T-helper 2 cell treated with Interferon-gamma antibody and Interleukin-4, amounts not matched to agents 100 ng/mL and 5 ng/mL, for 36 hours (primary cell): ENCODE data around the gene SNTG2. TPM values are rescaled to one million over a fixed set of nuclear protein-coding genes. Genes with fewer than 3 reads are reported as not detected.

Experiments used
- intact Hi-C: fragments of 100-400 bp; cut with micrococcal nuclease; formaldehyde crosslinking; loops from one replicate; pipeline ENCODE4 v1.15.1; 2023
- total RNA-seq: library from RNA; stranded (reverse); gene quantifications from 2 replicates; pipeline ENCODE4 v1.2.3, GENCODE V29; 2022

The SNTG2 gene
- total RNA-seq, 1 donor from 2014 or later: 0.57 TPM

DNA sequence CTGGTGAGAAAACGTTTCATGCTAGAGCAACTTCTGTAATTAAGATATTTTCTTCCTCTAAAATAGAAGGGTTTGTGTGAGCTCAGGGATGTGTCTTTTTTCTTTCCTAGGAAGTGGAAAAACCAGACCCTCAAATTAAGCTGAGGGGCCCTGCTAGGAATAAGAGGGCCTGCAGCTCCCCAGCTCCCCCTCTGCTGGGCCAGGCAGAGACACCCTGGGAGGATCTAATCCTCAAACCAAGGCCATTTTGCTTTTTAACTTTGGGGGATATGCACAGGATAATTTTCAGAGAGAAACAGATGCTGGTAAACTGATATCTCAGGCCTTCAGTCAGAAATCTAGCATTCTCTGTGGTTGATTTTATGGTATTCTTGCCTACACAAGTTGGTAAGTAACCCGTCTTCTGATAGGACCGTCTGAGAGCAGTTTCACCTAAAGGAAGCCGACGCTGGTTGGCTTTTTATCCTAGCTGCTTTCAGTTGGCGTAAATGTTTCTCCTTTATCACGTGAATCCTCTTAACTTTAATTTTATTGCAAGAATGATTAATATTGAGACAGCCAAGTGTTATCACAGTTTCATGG lies 34.8 kb downstream of the SNTG2 start:
- intact Hi-C loops: no loop called here

DNA sequence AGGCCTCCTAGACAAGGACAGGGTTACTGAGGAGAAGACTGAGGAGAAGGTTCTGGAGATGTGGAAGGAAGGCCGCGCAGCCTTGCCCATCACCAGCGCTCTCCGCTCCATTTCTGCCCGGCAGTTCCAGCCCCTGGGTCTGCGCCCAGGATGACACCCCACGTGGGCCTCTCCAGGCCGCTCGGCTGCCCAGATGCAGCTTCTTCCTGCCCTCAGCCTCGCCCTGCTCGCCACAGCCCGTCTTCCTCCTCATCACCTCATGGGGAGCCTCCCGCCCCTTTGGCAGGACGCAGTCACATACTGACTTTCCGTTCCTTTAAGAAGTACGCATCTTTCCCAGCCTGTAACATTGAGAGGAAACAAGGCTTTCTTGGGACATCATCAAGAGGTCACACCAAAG lies 37.1 kb downstream of the SNTG2 start:
- intact Hi-C loops: no loop called here

DNA sequence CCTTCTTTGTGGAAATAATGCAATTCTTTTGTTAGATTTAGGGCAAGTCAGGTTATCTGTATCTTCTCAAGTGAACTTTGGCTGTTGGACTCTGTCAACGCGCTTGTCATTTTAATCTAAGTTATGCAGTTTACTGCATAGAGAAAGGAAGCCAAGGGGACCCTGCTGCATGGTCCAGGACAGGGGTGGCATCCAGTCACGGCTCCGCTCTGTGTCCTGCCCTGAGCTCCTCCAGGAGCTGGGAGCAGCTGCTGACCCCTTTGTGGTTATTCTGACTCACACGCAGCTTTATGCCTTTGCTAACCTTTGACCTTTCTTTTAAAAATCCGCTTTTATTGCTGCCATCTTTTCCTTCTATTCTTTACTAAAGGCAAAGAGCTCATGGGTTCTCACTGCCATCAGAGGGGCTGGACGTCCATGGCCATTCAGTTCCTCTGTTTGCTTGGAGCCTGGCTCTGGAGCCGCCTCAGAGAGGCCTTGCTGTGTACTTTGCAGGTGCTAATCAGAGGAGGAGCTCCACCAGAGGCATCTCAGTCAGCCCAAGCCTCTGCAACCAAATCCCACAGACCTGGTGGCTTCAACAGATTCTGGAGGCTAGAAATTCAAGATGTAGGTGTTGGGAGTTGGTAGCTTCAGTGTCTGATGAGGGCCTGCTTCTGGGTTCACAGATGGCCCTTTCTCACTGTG lies 39.3 kb downstream of the SNTG2 start:
- intact Hi-C loops: no loop called here

DNA sequence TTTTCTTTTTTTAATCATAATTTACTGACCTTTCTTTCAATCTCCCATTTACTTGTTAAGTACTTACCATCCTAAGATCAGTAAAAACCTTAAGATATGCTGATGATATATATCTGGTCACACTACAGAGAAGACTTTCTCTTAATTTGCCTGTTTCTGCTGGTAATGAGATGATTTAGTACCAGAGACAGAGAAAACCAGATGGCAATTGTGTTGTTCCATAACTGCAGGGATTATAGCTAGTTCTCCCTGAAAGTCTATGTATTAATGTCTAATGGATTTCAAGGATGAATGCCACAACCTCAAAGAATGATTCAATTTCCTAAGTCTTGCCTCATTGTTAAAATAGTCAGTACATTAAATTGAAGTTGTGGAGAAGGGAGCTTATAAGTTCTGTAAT lies 40.3 kb downstream of the SNTG2 start:
- intact Hi-C loops: no loop called here

DNA sequence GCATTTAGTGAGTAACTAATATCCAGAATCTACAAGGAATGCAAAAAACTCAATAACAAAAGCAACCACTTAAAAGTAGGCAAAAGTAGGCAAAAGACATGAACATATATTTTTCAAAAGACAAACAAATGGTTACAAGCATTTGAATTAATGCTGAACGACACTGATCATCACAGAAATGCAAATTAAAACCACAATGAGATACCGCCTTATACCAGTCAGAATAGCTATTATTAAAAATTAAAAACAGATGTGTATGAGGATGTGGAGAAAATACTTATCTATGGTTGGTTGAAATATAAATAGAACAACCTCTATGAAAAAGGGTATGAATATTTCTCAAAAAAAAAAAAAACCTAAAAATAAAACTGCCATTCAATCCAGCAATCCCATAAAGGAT lies 51.7 kb downstream of the SNTG2 start:
- intact Hi-C loops: no loop called here

DNA sequence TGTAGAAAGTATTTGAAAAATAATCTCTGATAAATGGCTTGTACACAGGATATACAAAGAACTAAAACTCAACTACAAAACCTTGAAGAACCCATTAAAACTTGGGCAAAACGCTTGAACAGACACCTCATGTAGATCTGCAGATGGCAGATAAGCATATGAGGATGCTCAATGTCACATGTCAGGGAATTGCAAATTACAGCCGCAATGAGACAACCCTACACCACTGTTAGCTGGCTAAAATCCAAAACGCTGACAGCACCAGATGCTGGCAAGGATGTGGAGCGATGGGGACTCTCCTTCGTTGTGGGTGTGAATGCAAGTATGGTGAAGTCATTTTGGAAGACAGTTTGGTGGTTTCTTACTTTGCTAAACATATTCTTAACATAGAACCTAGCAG lies 53.7 kb downstream of the SNTG2 start:
- intact Hi-C loops: no loop called here

DNA sequence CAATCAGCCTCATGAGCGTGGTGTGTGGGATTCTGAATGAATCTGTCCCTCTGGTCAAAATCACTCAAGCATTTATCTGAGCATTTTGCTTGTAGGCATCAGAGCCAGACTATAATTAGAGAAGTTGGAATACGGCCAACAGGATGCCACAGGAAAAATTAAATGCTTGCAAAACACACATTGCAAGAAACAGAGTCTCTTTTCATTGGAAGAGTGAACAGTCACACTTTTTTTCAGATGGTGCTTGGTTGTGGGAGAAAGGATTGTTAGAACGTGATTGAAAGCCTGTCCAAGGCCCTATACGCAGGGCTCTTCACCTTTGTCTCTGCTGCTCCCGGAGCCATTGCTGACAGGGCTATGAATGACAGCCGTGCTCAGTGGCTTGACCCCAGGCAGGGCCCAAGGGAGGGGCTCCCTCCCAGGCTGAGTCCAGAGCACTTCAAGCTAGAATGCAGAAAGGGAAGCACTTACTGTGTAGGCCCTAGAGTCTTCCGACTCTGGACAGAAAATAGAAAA lies 59.8 kb downstream of the SNTG2 start:
- intact Hi-C loops: no loop called here

DNA sequence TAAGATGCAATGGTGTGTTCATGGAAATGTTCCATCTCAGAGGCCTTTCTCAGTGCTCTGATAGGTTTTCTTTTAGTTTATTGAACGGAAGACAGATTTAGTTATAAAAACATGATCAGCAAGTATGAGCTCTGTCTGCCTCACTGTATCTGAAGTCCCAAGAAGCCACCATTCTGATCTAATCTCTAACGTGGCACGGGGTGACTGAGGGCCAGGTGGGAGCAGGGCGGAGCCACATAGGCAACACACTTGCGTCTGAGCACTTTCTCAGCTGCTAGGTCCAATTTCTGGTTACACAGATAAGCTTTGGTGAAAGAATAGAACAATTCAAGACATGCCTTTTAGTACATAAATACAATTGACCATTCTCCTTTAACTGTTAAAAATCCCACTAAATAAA lies 60.4 kb downstream of the SNTG2 start:
- intact Hi-C loops: no loop called here

DNA sequence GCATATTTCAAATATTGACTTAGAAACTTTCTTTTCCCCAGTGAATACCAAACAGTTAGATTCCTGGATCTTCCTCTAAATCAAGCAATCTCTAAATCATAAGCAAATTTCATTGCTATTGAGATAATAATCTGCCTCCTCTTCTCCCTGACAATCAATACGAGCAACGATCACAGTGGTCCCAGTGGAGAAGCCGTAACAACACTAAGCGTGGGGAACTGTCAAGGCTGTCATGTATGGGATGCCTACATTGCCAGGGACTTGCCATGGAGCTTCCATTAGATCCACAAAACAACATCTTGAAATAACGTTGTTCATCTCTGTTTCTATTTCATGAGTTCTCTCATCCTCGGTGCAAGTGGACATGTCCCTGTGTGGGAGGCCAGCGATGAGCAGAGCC lies 61.3 kb downstream of the SNTG2 start:
- intact Hi-C loops: no loop called here

DNA sequence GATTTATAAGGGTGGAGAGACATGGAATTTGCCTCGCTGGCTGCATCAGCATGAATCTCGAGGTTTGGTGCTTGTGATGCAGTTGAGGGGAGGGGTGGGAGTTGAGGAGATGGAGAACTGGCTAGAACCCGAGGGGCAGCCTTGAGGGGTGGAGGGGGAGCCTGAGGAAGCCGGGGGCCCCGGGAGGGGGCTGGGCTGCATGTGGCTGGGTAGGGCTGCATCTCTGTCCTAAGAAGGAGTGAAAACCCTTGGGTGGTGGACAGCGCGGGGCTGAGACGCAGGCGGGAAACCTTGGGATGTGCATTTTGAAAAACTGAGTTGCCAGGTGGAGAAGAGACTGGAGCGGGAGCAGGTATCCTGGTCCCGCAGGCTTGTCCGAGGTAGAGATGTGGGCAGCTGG lies 64.2 kb downstream of the SNTG2 start:
- intact Hi-C loops: no loop called here

DNA sequence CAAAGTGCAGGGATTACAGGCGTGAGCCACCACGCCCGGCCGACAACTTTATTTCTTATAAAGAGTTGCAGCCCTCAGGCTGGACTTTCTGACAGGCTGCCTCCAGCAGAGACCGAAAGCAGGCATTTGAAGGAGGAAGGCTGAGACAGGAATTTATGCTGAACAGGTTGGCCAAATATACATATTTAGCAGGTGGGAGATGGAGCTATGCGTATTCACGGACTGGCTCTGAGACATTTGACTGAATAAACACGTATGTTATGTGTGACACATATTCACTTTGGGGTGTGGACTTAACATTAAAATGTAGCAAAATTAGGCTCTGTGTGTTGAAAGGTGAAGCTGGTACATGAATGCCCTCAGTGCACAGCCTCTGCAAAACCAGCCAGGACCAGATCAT lies 65.9 kb downstream of the SNTG2 start:
- intact Hi-C loops: no loop called here

DNA sequence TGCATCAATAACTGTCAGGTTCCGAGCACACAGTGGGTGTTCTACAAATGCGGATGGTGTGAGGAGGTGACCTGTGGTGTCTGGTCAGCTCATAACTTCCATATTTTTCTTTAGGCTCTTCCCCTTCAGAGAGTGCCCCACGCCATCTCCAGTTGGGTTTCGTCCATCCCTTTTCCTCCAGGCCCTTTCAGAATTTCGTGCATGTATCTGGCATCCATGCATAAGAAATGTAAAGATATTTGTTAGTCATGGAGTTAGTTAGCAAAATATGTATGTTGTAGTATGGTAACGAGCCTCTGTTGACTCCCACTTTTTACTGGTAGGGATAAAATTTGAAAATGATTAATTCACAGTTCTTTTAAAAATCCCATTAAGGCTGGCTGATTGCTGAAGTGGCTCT lies 67.2 kb downstream of the SNTG2 start:
- intact Hi-C loops: no loop called here

DNA sequence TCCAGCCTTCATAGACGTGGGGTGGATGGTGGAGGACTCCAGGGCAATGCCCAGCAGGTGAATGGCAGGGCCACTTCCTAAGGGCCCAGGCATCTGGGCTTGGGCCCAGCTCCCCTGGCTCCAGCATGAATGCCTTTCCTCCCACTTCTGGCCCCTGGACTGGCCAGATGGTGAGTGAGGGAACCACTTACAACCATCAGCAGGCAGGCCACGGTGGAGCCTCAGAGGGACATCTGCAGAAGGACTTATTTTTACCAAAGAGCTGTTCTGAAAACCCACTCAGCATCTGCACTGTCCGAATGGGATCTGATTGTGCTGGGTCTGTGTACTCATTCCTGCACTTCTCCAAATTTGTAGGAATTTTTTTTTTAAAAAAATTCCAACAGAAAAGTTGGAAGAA lies 69.6 kb downstream of the SNTG2 start:
- intact Hi-C loops: no loop called here

DNA sequence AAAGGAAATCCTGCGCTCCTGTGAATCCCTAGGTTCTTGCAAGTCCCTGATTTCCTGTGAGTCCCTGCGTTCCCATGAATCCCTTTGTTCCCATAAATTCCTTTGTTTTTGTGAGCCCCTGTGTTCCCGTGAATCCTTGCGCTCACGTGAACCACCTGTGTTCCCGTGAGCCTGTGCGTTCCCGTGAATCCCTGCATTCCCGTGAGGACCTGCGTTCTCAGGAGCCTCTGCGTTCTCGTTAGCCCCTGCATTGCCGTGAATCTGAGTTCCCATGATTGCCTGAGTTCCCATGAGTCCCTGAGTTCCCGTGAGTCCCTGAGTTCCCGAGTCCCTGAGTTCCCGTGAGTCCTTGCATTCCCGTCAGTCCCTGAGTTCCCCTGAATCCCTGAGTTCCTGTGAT lies 71.5 kb downstream of the SNTG2 start:
- intact Hi-C loops: no loop called here

DNA sequence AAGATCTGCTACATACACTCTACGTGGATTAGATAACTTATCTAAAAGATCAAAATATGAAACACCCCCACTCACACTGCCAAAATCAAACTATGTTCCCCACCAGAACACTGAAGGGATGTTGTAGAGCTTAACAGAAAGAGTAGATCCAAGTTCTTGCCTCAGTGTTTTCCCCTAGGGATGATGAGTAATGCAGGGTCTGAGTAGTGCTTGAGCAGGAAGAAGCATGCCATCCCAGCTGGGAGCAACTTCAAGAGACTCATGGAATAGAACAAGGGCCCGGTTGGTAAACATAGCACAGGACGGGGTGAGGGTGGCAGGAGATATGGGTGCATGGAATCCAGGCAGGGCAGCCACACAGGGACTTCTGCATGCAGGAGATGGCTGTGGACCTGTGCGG lies 74.3 kb downstream of the SNTG2 start:
- intact Hi-C loops: no loop called here

DNA sequence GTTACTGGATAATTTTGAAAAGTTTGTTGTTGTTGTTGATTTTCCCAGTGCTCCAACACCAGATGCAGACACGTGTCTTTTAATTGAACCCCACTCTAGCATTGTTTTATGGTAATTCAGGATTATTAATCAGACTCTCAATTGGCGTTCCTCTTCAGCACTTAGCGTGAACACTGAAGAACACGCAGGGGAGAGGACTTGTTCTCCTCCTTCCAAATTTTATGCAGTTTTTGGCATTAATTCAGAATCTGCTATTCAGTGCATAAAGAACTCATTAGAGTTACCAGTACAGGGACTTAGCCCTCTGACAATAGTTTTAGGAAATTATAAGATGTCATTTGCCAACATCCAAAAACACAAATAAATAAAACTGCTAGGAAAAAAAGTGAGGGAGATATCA lies 75.5 kb downstream of the SNTG2 start:
- intact Hi-C loops: no loop called here

DNA sequence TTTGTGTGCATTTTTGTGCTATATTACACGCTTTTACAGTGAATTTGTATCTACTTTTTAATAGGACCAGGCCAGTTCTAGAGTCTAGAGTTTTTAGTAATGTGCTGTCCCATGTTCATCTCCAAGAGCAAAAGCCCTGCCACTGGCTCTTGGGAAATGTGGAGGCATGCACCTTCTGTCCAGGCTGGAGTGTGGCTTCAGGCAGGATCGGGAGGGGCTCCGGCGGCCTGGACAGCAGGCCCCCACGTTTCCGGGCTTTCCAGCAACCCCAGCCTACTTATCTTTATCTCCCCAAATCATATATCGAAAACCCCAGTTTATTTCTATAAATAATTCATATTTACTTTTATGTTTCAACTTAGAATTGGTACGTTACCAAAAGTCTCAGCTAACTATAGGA lies 78.2 kb downstream of the SNTG2 start:
- intact Hi-C loops: no loop called here

DNA sequence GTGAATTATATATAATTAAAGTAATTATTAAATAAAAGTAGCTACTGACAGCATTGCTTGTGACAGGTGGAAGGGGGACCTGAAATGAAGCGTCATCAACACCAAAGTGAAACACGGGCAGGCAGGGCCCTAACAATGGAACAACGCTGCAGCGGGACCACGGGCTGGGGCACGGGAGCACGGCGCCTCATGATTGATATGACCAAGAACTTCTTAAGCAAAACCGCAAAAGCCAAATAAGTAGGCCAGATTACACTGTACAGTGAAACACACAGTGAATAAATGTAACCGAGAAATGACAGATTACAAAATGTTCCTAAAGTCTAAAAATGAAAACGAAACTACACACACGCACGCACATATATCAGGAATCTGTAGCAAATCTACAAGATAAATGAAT lies 81.4 kb downstream of the SNTG2 start:
- intact Hi-C loops: no loop called here

DNA sequence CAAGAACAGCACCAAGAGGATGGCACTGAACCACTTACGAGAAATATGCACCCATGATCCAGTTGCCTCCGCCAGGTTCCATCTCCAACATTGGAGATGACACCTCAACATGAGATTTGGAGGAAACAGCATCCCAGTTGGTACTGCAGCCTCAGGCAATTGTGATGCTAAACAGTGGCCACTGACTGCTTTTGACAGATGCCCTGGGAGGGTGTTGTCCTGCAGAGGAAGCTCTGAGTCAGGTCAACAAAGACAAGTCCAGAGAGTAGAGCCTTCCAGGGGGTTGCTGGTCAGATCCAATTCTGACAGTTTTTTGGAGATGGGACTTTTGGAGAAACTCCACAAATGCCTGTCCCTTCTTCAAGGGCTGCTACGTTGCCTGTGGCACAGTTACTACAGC lies 82.4 kb downstream of the SNTG2 start:
- intact Hi-C loops: no loop called here

DNA sequence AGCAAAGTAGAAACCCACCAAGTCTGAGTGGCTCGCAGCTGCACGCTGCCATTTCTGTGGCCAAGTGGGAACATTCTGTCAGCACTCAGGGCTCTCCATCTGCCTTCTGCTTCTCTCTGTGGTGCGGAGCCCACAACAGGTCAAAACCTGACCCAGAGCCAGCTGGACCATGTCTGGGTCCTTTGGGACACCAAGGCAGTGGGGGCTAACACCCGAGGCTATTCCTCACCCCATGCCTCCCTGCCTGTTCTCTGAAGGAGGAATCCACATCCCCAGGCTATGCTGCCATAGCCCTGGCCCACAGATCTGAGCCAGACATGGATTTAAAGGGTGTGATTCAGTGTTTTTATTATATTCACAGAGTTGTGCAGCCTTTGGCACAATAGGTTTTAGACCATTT lies 86.4 kb downstream of the SNTG2 start:
- intact Hi-C loops: no loop called here

DNA sequence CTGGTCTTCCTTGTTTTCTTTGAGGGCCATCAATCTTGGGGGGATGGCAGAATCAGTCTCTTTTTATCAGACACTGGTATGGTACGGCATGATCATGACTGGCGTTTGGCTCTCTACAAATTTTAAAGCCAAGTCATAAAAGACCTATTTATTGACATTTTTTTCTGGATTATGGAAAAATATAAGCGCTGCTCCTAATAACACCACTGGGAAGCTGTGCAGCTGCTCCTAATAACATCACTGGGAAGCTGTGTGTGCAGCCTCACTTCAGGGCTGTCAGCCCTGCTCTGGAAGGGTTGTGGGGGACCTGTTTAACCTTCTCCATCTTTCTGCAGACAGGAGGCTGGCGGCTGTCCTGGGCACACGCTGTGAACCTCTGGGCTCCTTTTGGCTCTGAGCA lies 88.9 kb downstream of the SNTG2 start:
- intact Hi-C loops: no loop called here

DNA sequence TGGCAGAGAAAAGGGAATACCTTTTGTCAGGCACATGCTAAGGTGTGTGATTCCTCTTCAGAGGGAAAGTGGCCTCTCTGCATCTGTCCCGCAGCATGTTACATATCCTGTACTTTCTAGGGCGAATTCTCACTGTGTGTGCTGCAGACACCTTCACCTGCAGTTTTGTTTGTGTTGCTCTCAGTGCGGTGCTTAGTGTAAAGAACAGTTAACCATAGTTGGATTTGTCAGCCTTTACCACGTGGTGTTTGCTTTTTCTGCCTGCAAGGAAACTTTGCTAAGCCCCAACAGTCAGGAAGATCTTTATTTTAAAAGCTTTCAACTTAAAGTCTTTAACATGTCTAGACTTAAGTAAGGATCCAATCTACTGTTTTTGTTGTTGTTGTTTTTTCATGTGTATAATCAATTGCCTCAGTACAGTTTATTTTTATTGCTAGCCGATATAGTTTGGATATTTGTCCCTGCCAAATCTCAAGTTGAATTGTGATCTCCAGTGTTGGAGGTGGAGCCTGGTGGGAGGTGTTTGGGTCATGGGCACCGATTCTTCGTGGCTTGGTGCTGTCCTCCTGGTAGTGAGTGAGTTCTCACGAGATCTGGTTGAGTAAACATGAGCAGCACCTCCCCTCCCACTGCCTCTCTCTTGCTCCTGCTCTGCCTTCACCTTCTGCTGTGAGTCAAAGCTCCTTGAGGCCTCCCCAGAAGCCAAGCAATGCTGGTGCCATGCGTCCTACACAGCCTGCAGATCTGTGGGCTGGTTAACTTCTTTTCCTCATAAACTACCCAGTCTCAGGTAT lies 90.6 kb downstream of the SNTG2 start:
- intact Hi-C loops: no loop called here

DNA sequence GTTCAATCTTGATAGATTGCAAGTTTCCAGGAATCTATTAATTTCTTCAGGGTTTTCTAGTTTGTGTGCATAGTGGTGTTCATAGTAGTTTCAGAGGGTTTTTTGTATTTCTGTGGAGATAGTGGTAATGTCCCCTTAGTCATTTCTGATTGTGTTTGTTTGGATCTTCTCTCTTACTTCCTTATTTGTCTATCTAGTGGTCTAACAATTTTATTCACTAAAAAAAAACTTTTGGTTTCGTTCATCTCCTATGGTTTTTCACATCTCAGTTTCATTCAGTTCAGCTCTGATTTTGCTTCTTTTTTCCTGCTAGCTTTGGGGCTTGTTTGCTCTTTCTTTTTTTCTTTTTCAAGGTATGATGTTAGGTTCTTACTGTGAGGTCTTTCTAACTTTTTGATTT lies 94.5 kb downstream of the SNTG2 start:
- intact Hi-C loops: no loop called here
